Measurements from ENCODE around the gene APOC4.
"Not testable (repeated sequence)": the region's sequence is repeated elsewhere in the genome, so short reads cannot be mapped to it uniquely, and the experiment has no call there.

Gene APOC4

DNA sequence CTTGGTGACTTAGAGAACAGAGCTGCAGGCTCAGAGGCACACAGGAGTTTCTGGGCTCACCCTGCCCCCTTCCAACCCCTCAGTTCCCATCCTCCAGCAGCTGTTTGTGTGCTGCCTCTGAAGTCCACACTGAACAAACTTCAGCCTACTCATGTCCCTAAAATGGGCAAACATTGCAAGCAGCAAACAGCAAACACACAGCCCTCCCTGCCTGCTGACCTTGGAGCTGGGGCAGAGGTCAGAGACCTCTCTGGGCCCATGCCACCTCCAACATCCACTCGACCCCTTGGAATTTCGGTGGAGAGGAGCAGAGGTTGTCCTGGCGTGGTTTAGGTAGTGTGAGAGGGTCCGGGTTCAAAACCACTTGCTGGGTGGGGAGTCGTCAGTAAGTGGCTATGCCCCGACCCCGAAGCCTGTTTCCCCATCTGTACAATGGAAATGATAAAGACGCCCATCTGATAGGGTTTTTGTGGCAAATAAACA, 17.8 kb upstream of the APOC4 start:
- no peak for DNase-seq

DNA sequence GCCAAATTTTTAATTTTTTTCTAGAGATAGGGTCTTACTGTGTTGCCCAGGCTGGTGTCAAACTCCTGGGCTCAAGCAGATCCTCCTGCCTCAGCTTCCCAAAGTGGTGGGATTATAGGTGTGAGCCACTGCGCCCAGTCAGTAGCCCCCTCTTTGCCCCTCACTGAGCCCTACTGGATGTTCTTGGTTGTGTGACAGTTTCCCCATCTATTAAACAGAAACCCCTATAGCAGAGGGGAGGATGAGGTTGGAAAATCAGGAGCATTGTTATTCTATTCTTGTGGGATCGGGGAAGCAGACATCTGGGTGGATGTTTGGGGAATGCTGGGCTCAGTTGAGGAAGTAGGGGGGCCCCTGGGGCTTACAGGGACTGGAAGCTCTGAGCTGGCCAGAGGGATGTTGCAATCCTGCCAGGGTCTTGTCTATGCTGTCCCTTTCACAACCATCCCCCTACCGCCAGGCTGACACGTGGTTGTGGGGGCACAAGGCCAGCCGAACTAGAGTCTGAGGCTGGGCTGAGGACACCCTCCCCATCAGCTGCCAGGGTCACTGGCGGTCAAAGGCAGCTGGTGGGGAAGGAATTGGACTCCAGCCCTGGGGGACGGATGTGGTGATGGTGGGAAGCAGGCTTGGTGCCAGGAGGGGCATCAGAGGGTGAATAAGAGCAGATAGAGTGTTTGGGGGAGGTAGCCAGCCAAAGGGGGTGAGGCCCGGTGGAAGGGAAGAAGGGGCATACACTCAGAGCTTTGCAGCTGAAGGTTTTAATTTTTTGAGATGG, 16.7 kb upstream of the APOC4 start:
- DNase-seq, result no peak

DNA sequence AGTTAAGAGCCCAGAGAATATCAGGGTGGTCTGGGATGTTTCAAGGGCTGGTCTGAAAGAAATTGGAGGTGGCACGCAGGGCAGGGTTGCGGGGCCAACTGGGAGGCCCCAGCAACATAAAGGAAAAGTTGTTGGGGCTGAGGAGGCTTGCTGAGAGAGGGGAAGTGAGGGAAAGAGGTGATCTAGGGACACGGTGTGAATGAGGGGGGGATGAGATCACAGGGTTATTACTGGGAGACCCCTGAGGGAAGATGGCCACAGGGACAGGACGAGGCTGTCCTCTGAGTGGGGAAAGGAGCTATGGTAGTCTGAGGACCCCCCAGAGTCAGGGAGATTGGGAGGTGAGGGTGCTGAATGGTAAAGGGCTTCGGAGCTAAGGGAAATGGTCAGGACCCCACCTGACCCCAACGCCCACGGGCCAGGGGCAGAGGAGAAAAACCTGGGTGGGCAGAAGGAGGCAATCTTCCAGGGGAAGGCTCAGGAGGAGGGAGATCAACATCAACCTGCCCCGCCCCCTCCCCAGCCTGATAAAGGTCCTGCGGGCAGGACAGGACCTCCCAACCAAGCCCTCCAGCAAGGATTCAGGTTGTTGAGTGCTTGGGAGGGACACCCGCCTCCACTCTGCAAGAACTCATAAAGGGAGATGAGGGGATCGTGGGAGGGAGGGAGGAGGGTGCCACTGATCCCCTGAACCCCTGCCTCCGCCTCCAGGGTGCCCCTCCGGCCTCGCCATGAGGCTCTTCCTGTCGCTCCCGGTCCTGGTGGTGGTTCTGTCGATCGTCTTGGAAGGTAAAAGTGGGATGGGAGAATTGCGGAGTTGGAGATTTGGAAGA, 15.6 kb upstream of the APOC4 start:
- not testable (repeated sequence) for DNase-seq

DNA sequence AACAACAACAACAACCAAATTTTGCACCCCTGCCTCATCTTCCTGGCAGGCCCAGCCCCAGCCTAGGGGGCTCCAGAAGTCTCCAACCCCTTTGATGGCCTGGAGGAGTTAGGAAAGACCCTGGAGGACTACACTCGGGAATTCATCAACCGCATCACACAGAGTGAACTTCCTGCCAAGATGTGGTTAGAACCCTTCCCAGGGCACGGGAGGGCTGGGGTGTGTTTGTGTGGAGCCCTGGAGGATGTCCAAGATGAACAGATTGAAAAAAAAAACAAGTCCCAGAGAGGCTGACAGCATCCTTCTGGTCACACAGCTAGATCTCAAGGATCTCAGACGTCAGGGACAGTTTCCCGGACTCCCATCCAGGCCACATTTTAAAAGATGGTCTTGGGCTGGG, 14.3 kb upstream of the APOC4 start:
- DNase-seq, result no peak

DNA sequence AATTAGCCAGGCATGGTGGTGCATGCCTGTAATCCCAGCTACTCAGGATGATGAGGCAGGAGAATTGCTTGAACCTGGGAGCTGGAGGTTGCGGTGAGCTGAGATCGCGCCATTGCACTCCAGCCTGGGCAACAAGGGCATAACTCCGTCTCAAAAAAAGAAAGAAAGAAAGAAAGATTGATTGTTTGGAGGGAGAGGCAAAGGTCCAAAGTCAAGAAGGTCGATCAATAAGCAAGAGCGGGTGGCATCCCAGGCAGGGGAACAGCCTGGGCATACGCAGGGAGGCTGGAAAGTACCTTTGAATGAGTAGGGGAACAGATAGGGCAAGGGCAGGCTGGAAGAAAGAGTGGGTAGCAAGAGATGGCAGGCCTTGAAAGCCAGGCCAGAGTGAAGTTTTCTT, 11.9 kb upstream of the APOC4 start:
- no peak for DNase-seq

DNA sequence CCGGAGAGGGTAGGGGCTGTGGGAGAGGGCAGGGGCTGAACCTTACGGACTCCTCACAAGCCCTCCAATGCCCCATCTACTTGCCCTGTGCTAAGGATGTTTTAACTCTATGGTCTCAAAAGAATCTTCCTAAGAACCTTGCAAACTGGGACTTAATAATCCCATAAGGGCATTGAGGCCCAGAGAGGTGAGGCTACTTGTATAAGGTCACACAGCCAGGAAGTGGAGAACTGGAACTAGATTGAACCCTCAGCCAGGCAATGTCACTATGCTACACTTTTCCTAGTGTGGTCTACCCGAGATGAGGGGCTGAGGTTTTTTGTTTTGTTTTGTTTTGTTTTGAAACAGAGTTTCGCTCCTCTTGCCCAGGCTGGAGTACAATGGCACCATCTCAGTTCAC, 10.5 kb upstream of the APOC4 start:
- DNase-seq, result no peak

DNA sequence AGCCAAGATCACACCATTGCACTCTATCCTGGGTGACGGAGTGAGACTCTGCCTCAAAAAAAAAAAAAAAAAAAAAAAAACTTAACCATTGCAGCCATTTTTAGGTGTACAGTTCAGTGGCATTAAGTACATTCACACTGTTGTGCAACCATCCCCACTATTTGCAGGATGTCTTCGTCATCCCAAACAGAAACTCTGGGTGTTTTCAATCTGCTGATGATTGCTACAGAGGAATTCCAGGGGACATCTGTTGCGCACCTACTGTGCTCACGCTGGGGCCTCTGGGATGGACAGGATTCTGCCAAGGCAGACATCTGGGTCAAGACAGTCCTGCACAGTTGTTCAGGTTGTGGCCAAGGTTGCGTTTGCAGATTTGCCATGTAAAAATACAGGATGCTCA, 2.4 kb upstream of the APOC4 start:
- DNase-seq, result no peak

DNA sequence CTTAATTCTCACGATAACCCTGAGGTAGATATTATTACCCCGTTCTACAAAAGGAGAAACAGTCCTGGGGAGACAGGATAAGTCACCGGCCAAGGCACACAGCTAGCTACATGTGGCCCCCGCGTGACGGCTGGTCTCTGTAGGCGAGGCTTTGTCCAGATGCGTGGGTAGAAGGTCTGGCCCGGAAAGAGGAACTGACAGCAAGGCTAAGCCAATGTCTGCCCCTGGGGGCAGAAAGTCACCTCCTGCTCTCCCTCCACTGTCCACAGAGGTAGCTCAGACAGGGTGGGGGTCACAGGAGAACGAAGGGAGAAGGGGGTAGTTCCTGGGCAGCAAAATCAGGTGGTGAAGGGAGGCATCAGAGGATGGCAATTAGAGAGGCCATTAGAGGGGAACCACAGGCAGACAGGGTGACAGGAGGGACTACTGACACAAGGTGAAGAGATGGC, 1.8 kb downstream of the APOC4 start:
- no peak for DNase-seq

DNA sequence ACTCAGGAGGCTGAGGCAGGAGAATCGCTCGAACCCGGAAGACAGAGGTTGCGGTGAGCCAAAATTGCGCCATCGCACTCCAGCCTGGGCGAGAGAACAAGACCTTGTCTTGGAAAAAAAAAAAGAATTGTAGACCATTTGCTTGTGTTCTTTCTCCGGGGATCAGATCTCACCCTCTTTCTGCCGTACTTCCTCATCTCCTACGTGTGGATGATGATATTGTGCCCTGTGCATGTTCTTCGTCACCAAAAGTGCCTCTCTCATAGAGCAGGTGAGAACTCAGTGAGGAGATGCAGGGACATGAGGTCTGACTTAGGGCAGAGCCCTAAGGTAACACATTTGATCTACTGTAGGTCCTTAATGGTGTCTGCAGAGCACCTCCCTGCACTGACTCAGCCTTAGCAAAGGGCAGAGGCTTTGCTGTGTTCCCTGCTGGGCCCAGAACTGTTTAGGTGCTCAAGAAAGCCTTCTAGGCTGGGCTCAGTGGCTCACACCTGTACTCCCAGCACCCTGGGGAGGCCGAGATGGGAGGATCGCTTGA, 5.1 kb downstream of the APOC4 start:
- no peak for DNase-seq

DNA sequence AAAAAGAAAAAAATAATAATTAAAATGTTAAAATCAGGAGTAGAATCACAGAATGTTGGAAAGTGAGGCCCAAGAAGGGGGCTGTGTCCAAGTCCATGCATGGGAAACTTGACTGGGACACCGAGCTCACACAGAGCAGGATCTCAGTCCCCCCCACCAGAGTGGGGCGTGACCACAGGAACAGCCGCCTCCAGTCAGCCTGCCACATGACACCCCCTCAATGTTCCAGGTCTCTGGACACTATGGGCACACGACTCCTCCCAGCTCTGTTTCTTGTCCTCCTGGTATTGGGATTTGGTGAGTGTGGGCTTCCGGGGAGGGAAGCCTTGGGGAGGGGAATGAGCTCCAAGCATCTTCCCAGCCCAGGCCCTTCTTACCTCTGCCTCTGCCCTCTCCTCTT, 6.2 kb downstream of the APOC4 start:
- DNase-seq, result no peak

DNA sequence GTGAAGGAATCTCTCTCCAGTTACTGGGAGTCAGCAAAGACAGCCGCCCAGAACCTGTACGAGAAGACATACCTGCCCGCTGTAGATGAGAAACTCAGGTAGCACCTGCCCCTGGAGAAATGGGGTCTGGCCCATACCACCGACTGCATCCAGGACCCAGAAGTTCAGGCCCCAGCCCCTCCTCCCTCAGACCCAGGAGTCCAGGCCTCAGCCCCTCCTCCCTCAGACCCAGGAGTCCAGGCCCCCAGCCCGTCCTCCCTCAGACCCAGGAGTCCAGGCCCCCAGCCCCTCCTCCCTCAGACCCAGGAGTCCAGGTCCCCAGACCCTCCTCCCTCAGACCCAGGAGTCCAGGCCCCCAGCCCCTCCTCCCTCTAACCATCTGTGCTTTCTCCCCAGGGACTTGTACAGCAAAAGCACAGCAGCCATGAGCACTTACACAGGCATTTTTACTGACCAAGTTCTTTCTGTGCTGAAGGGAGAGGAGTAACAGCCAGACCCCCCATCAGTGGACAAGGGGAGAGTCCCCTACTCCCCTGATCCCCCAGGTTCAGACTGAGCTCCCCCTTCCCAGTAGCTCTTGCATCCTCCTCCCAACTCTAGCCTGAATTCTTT, 6.8 kb downstream of the APOC4 start:
- no peak for DNase-seq

DNA sequence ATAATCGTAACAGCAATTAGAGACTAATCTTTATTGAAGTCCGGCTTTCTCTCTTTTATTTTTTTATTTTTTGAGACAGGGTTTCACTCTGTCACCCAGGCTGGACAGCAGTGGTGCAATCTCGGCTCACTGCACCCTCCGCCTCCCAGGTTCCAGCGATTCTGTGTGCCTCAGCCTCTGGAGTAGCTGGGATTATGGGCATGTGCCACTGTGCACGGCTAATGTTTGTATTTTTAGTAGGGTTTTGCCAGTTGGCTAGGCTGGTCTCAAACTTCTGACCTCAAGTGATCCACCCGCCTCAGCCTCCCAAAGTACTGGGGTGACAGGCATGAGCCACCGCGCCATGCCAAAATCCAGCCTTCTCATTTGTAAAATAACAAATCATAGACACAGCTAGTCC, 7.5 kb downstream of the APOC4 start:
- DNase-seq, result no peak

DNA sequence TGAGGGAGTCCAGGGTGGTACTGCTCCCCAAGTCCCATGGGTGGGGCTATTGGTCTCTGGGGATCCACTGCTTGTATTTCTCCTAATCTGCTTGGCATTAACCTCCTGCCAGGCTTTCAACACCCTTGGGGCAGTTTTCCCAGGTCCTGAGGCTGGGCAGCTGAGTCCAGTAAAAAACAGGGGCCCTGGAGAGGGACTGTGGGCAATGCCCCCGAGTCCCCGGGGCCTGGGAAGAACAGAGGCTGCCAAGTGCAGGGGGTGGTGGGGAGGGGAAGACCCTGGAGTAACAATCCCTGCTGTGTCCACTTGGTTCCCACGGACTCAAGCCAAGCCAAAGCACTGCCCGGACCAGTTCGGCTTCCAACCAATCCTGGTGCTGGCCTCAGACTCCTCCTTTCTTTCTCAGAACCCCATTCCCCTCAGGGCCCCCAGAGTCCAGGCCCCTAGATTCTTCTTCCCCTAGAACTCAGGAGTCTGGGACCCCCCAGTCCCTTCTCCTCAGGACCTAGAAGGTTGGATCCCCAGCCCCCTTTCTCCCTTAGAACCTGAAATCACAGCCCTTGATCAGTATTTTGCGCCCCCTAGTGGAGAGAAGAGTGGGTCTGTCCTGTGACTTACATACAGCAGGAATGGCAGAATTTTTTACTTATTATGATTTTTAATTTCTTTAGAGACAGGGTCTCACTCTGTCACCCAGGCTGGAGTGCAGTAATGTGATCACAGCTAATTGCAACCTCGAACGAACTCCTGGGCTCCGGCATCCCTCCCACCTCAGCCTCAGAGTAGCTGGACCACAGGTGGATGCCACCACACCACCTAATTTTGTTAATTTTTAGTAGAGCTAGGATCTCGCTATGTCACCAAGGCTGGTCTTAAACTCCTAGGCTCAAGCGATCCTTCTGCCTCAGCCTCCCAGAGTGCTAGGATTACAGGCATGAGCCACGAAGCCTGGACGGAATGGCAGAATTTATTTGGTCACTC, 9.4 kb downstream of the APOC4 start:
- DNase-seq, result peak in 1 of 2 experiments; percentile 45

DNA sequence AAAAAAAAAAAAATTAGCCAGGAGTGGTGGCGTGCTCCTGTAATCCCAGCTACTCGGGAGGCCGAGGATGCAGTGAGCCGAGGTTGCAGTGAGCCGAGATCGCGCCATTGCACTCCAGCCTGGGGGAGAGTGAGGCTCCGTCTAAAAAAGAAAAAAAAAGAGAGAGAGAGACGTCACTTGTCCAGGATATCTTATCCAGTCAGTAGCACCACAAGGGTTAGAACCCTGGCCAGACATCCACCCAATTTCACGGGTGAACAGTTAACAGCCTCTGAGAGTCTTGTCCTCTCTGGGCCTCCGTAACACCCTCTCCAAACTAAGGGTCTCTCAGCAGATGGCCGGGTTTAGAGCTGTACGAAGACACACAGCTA, 12.2 kb downstream of the APOC4 start:
- DNase-seq, result no peak

DNA sequence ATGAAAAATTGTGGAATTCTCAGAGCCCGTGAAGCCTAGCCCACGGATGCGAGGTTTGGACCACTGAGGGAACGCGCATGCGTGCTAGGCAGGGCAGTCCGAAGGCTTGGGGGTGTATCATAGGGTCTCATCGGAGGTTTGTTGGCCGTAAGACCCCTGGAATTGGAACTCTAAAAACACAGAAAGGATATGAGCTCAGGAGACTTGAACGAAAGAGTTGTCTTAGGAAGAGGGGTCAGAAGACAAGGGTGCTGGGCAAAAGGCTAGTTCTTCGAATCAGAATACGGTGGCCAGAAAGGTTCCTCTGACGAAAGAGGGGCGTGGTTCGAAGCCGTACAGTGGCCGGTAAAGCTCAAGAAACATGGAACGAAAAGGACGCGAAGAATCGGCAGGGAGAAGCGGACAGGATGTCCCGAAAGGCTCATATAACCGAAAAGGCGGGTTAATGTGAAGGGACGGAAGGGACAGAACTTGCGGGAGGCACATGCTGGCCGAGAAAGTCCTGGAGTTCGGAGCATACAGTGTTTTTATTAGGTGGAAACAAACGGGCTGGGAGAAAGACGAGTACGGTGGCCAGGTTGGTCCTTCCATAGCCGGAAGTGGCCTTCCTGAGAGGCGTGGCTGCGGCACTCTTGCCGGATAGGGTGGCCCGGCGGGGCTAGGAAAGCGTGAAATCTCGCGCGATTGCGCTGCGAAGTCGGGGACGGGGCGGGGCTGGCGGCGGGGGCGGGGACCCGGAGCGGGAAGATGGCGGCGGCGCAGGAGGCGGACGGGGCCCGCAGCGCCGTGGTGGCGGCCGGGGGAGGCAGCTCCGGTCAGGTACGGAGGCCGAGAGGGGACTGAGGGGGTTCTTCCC, 12.8 kb downstream of the APOC4 start, which contains the start of gene CLPTM1:
TSS of gene CLPTM1 (plus strand) at position 732 of the 856 bp plus-strand sequence. CDS start at position 748, 16 bp downstream.
- peak; percentile 71 to 94 for DNase-seq

DNA sequence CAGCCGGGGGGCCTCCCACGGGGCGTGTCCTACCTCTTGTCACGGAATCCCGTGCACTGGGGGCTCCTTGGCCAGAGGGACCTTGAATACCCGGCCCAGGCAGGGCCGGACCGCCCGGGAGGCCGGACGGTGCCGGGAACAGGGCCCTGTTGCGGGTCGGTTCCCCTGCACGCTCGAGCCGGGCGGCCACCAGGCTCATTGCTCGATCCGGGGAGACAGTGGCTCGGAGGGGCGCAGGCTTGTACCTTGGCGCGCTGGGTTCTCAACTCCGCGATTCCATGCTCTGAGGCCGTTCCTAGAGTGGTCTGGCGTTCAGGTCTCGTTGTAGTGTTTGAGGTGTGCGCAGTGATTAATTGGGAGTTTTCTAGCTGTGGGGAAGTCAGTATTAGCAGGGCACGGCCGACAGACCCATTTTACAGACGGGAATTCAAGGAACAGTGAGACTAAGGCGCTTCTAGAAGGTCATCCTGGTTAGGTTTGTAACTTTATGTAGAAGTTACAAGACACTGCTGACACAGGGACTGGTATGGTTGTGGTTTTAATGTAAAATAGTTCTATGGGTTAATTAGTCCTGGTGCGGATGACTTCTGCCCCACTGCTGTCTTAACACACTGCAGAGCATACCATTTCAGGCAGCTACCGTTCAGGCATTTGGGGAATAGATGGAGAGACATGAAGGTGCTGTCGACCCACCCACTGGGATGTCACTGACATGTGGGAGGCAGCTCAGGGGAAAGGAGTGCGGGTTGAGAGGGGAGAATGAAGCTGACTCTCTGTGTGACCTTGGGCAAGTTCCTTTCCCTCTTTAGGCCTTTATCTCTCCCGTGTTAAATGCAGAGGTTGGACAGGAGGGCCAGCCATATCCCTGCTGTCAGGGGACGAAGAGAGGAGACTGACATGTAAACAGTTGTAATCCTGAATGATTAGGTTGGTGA, 13.7 kb downstream of the APOC4 start:
- no peak for DNase-seq

DNA sequence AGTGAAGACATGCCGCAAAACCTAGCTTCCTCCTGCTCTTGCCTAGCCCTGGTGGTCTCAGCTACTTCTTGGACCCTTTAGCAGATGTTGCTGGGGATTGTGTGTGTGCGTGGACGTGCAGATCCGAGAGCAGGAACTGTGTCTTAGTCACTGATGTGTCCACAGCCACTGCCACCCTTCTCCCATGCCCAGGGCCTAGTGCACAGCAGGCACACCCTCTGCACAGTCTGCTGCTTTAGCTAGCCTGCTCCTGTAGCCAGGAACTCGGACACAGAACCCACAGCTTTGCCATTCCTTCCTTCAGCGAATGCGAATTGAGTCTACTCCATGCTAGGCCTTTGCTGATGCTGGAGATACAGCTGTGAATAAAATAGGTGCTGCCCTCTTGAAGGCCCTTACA, 15.5 kb downstream of the APOC4 start:
- no peak for DNase-seq

DNA sequence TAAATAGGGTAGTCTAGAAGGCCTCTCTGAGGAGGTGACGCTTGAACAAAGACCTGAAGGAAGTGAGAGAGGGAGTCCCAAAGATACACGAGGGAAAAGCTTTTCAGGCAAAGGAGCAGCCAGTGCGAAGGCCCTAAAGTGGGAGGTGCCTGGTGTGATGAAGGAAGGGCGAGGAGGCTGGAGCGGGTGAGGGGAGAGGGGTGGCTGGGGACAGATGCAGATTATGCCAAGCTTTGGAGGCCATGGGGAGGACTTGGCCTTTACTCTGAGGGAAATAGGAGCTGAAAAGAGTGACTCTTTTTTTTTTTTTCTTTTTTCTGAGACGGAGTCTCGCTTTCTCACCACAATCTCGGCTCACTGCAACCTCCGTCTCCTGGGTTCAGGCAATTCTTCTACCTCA, 16.1 kb downstream of the APOC4 start:
- DNase-seq, result no peak

DNA sequence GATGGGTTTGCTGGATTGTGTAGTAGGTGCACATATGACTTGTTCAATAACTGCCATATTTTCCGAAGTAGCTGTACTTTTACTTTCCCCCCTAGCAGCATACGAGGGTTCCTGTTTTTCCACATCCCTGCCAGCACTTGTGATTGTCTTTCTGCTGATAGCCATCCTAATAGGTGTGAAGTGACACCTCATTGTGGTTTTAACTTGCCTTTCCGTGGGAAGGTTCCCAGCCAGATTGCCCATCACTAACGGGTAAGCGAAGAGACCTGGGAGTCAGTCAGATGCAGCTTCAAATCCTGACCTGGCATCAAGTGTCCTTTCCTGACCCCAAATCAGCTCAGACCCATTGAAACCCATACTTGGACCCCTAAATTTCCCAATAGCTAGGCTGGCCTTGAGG, 17.7 kb downstream of the APOC4 start:
- no peak for DNase-seq

All from SW 1271 (cell line).